ENCODE measurements around the gene IFT25.

The IFT25 gene

DNA sequence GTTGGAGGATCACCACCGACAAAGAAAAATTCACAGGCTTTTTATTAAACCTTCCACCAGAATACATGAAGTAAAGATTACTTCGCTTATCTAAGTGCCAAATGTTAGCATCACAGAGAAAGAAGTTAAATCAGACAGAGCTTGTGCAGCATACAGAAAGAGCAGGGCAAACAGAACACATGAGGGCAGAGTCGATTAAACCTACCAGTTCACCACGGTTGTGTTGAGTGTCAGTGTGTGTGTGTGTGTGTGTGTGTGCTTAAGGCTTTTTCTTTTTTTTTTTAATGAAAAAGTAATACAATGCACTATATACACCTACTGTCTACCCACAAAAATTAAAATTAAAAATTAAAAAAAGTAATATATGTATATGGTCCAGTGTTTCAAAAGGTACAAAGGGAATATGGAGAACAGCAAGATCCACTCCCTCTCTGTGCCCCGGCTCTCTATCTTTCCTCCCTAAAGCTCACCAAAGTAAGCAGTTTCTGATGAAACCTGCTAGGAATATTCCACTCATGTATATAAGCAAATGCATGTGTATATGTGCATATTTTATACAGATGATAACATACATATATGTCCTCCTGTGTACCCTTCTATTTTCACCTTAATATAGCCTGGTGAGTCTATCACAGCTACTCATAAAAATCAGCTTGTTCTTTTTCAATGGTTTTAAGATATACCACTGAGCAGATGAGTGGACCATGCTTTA lies 73.6 kb downstream of the IFT25 start:
- Histone ChIP-seq H3K4me3 (ENCODE audit: low read depth, low read length) (no peak overlapping the region), H3K4me1 (no peaks in the 10 kb centered on the region), H3K27me3 (no peaks in the 10 kb centered on the region), H3K36me3 (no peaks in the 10 kb centered on the region), H3K9me3 (no peaks in the 10 kb centered on the region)
- DNase-seq = no peak
- TF ChIP-seq, protein P1, sequence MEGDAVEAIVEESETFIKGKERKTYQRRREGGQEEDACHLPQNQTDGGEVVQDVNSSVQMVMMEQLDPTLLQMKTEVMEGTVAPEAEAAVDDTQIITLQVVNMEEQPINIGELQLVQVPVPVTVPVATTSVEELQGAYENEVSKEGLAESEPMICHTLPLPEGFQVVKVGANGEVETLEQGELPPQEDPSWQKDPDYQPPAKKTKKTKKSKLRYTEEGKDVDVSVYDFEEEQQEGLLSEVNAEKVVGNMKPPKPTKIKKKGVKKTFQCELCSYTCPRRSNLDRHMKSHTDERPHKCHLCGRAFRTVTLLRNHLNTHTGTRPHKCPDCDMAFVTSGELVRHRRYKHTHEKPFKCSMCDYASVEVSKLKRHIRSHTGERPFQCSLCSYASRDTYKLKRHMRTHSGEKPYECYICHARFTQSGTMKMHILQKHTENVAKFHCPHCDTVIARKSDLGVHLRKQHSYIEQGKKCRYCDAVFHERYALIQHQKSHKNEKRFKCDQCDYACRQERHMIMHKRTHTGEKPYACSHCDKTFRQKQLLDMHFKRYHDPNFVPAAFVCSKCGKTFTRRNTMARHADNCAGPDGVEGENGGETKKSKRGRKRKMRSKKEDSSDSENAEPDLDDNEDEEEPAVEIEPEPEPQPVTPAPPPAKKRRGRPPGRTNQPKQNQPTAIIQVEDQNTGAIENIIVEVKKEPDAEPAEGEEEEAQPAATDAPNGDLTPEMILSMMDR (IDR thresholded peaks at IDR 0.05; ENCODE audit: low read depth, low read length) = no peak
